Measurements from ENCODE around the gene UBR7.

GRCh38 chr14:93246534-93246933 is 39.5 kb downstream of the UBR7 start:
- TF ChIP-seq POLR2AphosphoS5 (IDR thresholded peaks at IDR 0.05), result no peak
- no peak for TF ChIP-seq CTCF (IDR thresholded peaks at IDR 0.05)
- TF ChIP-seq POLR2A (IDR thresholded peaks at IDR 0.05), result no peak
